Hepatic stellate cell (primary cell): ENCODE results near the gene PPP2R2D.
"Not testable (repeated sequence)": the region's sequence is repeated elsewhere in the genome, so short reads cannot be mapped to it uniquely, and the experiment has no call there.

Experiments
- DNase-seq: peaks from one replicate; pipeline ENCODE4 v3.0.0; 2011; ENCODE audit warnings: low spot score

PPP2R2D gene

DNA sequence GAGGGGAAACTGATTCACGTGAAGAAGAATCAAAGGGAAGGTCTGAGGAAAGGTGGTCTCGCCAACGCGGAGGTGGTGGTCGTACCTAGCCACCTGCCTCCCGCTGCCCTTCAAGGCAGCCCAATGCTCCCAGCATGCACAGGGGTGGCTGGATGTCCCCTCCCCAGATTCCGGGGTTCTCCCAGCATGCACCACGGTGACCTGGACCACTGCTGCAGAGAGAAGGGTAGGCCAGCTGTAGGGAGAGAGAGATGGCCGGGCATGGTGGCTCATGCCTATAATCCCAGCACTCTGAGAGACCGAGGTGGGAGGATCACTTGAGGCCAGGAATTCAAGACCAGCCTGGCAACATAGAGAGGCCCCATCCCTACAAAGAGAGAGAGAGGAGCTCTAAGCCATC, 32.4 kb upstream of the PPP2R2D start:
- DNase-seq = no peak

DNA sequence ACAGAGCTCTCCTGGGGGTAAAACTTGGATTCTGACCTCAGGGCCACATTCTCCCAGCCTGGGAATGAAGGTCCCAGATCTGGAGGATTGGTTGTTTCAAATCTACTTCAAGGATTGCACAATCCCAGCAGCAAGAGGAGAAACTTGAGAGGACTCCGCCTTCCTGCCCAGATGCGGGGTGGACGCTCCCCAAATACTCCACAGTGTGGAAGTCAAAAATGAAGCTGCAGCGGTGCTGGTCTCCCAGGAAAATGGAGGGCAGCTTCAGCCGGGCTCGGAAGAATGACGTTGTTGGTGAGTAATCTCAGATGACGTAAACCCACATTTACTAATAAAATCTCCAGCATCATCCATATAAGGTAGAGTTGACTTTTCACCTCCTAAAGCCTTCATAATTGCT, 31.5 kb upstream of the PPP2R2D start:
- no peak for DNase-seq

DNA sequence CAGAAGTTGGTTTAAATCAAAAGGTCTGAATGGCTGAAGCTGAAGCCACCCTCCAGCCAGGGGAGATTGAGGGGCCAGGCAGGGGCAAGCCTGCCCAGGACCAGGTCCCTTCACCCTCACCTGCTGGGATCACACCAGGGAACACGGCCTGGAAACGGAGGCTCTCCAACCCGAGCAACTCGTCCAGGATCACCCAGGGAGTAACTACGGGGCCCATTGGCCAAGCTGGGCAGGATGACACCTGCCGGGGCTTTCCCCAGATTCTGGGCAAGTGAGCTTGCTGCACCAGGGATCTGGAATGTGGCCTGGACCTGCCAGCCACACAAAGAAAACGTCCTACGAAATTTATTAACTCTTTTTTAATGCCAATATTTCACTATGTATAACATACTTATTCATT, 30.4 kb upstream of the PPP2R2D start:
- no peak for DNase-seq

- no peak for DNase-seq
Observed at GRCh38 chr10:131870831-131871672, 29.8 kb upstream of the PPP2R2D start.

DNA sequence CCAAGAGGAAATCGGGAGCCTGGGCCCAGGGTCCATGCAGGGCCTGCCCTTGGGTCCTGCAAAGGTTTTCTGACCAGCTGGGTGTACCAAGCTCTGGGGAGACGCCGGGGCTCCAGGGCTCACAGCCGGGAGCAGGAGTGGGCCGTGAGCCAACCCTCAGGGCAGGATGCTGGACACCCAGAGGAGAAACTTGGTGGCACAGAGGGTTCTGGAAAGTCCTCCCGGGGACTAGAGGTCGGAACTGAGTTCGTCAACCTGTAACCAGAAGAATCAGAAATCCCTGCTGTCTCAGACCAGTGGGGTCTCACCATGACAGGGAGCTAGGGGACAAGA, 29.2 kb upstream of the PPP2R2D start:
- no peak for DNase-seq

- no peak for DNase-seq
Observed at GRCh38 chr10:131872011-131872826, 28.6 kb upstream of the PPP2R2D start.

- no peak for DNase-seq
Observed at GRCh38 chr10:131872827-131873375, 27.9 kb upstream of the PPP2R2D start.

- DNase-seq = peak; percentile 86
Observed at GRCh38 chr10:131874991-131875451, 25.8 kb upstream of the PPP2R2D start.

GRCh38 chr10:131875501-131875900, 25.3 kb upstream of the PPP2R2D start:
- no peak for DNase-seq

GRCh38 chr10:131876017-131876416, 24.8 kb upstream of the PPP2R2D start:
- DNase-seq = no peak

GRCh38 chr10:131876508-131876907, 24.3 kb upstream of the PPP2R2D start:
- DNase-seq = no peak

GRCh38 chr10:131880016-131880590, 20.7 kb upstream of the PPP2R2D start:
- DNase-seq = no peak

- no peak for DNase-seq
Observed at GRCh38 chr10:131881104-131881880, 19.5 kb upstream of the PPP2R2D start.

- no peak for DNase-seq
Observed at GRCh38 chr10:131882151-131882550, 18.7 kb upstream of the PPP2R2D start.

GRCh38 chr10:131882590-131883451, 18.0 kb upstream of the PPP2R2D start:
- DNase-seq = no peak

GRCh38 chr10:131883621-131884393, 17.0 kb upstream of the PPP2R2D start:
- not testable (repeated sequence) for DNase-seq

GRCh38 chr10:131885391-131886165, 15.2 kb upstream of the PPP2R2D start:
- DNase-seq = peak; percentile 85

GRCh38 chr10:131886237-131886636, 14.6 kb upstream of the PPP2R2D start:
- no peak for DNase-seq

GRCh38 chr10:131888186-131888604, 12.6 kb upstream of the PPP2R2D start:
- DNase-seq = no peak
